Measurements from ENCODE around the gene PARVA.

GRCh38 chr11:12330485-12331231 lies 46.7 kb upstream of the PARVA start:
- TF ChIP-seq OSR1 (CRISPR knock-in tag; IDR thresholded peaks at IDR 0.05) (no peak), ISL1 (CRISPR knock-in tag; IDR thresholded peaks at IDR 0.05) (no peak), GLIS3 (CRISPR knock-in tag; IDR thresholded peaks at IDR 0.05) (no peak), ZFP30 (CRISPR knock-in tag; IDR thresholded peaks at IDR 0.05) (no peak), TOX (CRISPR knock-in tag; IDR thresholded peaks at IDR 0.05; ENCODE audit: borderline replicate concordance) (no peak)
